Measurements from ENCODE around the gene TMC2.

Gene TMC2

DNA sequence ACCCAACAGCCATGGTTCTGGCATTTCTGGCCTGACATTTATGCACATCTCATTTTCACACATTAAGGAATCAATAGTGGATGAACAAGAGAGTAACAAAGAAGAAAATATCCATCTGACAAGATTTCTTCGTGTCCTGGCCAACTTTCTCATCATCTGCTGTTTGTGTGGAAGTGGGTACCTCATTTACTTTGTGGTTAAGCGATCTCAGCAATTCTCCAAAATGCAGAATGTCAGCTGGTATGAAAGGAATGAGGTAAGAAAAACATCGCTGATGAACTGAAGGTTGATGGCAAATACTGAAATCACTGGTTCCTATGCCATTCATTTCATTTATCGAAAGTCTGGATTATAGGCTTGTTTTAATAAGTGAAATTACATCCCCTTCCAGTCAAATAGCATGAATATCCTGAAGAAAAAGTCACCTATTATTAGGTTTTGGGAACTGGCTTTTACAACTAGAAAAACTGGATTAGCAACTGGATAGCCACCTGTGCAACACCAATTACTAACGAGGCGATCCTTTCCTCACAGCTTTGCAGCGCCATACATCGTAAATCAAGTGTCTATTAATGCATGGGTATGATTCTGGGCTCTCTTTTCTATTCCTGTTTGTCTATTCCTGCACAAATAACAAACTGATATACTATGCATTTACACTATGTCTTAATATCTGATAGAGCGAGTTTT lies 65.8 kb downstream of the TMC2 start:
- TF ChIP-seq, protein P1, sequence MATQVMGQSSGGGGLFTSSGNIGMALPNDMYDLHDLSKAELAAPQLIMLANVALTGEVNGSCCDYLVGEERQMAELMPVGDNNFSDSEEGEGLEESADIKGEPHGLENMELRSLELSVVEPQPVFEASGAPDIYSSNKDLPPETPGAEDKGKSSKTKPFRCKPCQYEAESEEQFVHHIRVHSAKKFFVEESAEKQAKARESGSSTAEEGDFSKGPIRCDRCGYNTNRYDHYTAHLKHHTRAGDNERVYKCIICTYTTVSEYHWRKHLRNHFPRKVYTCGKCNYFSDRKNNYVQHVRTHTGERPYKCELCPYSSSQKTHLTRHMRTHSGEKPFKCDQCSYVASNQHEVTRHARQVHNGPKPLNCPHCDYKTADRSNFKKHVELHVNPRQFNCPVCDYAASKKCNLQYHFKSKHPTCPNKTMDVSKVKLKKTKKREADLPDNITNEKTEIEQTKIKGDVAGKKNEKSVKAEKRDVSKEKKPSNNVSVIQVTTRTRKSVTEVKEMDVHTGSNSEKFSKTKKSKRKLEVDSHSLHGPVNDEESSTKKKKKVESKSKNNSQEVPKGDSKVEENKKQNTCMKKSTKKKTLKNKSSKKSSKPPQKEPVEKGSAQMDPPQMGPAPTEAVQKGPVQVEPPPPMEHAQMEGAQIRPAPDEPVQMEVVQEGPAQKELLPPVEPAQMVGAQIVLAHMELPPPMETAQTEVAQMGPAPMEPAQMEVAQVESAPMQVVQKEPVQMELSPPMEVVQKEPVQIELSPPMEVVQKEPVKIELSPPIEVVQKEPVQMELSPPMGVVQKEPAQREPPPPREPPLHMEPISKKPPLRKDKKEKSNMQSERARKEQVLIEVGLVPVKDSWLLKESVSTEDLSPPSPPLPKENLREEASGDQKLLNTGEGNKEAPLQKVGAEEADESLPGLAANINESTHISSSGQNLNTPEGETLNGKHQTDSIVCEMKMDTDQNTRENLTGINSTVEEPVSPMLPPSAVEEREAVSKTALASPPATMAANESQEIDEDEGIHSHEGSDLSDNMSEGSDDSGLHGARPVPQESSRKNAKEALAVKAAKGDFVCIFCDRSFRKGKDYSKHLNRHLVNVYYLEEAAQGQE (IDR thresholded peaks at IDR 0.05; ENCODE audit: insufficient read depth in 1 of 2, low read depth in 2 of 2, low read length in 2 of 2) = no peak
- TF ChIP-seq POLR2AphosphoS5 (IDR thresholded peaks at IDR 0.05; ENCODE audit: low read depth, low read length) (no peak), TAF1 (IDR thresholded peaks at IDR 0.05; ENCODE audit: borderline replicate concordance, insufficient read depth, low read length) (no peak), FOXP2 (optimal IDR thresholded peaks at IDR 0.05; ENCODE audit: borderline replicate concordance, extremely low read depth, extremely low read length, insufficient read depth) (no peak), SIN3A (IDR thresholded peaks at IDR 0.05; ENCODE audit: borderline replicate concordance, insufficient read depth, low read length) (no peak)

DNA sequence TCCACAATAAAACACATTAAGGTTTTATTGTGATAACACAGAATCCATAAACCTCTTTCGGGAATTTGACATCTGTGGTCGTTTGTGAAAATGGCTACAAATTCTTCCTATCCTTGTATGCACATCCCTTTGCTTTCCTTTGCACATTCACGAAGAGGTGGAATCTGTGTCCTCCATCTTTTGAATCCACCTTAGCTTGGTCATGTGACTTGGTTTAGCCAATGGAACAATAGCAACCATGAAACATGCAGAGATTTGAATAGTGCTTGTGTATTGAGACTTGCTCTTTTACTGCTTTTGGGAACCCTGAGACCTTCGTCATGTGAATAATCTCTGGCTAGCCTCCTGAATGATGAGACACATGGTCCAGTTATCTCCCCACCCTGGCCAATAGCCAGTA lies 66.4 kb downstream of the TMC2 start:
- no peak for TF ChIP-seq SIN3A (IDR thresholded peaks at IDR 0.05; ENCODE audit: borderline replicate concordance, insufficient read depth, low read length)
- TF ChIP-seq POLR2AphosphoS5 (IDR thresholded peaks at IDR 0.05; ENCODE audit: low read depth, low read length) = no peak
- TF ChIP-seq TAF1 (IDR thresholded peaks at IDR 0.05; ENCODE audit: borderline replicate concordance, insufficient read depth, low read length) = no peak
- no peak for TF ChIP-seq FOXP2 (optimal IDR thresholded peaks at IDR 0.05; ENCODE audit: borderline replicate concordance, extremely low read depth, extremely low read length, insufficient read depth)
- TF ChIP-seq, protein P1 (IDR thresholded peaks at IDR 0.05; ENCODE audit: insufficient read depth in 1 of 2, low read depth in 2 of 2, low read length in 2 of 2) = no peak

DNA sequence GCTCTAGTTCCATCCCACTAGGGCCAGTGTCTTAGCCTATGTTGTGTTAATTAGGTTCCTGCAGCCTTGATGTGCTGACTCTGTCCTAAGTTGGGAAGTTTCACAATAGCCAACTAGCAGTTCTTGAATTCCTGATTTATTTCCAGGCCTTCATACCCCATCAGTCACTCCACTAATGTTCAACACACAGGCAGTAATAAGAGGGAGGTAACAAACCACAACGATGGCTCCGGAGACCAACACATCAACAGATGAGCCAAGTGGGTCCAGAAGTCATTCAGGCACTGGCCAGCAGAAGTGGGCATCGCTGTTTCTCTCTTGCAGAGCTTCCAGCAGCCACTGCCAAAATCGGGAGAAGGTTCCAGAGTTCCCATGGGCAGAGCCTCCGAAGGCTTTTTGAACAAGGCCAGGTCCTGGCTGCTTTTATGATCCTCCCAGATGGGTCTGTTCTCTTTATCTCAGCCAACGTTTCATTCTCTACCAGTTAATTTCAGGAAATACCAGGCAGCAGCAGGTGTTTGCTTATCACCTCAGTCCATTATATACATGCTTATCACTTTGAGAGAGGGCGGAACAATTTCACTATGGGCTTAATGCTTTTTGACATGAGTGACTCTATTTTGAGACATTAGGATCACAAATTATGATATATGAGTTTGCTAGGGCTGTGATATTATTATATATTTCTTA lies 67.6 kb downstream of the TMC2 start:
- TF ChIP-seq POLR2AphosphoS5 (IDR thresholded peaks at IDR 0.05; ENCODE audit: low read depth, low read length) (no peak), FOXP2 (optimal IDR thresholded peaks at IDR 0.05; ENCODE audit: borderline replicate concordance, extremely low read depth, extremely low read length, insufficient read depth) (no peak), TAF1 (IDR thresholded peaks at IDR 0.05; ENCODE audit: borderline replicate concordance, insufficient read depth, low read length) (no peak), SIN3A (IDR thresholded peaks at IDR 0.05; ENCODE audit: borderline replicate concordance, insufficient read depth, low read length) (no peak)
- TF ChIP-seq, protein P1 (IDR thresholded peaks at IDR 0.05; ENCODE audit: insufficient read depth in 1 of 2, low read depth in 2 of 2, low read length in 2 of 2) = no peak

DNA sequence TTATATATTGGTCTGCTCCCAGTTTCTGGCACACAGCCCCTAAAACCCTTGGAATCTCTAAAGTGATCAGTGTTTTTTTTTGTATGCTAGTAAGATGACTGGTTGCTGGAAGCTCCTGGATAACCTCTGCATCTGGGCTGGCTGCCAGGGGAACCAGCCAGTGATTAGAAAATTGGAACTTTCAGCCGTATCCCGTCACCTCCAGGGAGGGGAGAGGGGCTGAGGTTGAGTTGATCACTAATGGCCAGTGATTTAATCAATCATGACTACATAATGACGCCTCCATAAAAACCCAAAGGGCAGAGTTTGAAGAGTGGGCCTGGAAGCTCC lies 68.1 kb downstream of the TMC2 start:
- TF ChIP-seq POLR2AphosphoS5 (IDR thresholded peaks at IDR 0.05; ENCODE audit: low read depth, low read length) = no peak
- TF ChIP-seq FOXP2 (optimal IDR thresholded peaks at IDR 0.05; ENCODE audit: borderline replicate concordance, extremely low read depth, extremely low read length, insufficient read depth) = no peak
- TF ChIP-seq, protein P1 (IDR thresholded peaks at IDR 0.05; ENCODE audit: insufficient read depth in 1 of 2, low read depth in 2 of 2, low read length in 2 of 2) = no peak
- no peak for TF ChIP-seq SIN3A (IDR thresholded peaks at IDR 0.05; ENCODE audit: borderline replicate concordance, insufficient read depth, low read length)
- no peak for TF ChIP-seq TAF1 (IDR thresholded peaks at IDR 0.05; ENCODE audit: borderline replicate concordance, insufficient read depth, low read length)

Measured in PFSK-1 (cell line).